GM18520 (cell line): ENCODE results near the gene FLRT1.

Experiments used
- ATAC-seq: cut with Tn5 transposase; IDR thresholded peaks from one replicate; pipeline ENCODE4 v1.9.1; 2021; ENCODE audit not compliant: unreplicated experiment

FLRT1 gene

DNA sequence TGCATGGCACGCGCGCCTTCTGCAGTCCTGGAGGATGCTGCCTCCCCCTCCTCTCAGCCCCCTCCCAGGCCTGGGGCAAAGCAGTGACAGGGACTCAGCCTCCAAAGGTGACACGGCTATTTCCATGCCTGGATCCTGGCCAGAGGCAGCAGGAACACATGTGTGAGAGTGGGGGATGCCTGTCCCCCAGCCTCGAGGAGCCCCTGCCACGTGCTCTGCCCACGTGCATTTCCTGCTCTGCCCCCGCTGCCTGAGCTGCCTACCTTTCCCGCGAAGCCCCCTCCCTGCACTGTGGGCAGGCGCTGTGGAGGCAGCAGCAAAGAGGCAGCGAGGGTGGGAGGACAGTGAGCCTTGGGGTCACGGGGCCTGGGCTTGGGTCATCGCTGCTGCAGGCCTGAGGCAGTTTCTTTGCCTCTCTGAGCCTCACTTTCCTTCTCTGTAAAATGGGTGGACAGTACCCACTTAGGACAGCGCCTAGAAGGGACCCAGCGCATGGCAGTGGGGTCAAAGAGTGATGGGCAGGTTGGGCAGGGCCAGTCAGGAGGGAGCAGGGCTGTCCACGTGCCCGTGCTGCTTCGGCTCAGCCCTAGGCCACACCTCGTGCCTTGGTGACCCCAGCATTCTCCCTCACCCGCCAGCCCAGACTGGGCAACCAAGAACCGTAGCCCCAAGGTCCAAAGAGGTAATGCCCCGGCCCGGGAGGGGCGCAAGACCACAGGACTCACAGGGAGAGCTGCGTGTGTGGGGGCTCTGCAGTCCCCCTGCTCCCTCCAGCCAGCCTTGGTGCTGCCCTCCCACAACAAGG lies 48.6 kb downstream of the FLRT1 start:
- ATAC-seq, result no peak

DNA sequence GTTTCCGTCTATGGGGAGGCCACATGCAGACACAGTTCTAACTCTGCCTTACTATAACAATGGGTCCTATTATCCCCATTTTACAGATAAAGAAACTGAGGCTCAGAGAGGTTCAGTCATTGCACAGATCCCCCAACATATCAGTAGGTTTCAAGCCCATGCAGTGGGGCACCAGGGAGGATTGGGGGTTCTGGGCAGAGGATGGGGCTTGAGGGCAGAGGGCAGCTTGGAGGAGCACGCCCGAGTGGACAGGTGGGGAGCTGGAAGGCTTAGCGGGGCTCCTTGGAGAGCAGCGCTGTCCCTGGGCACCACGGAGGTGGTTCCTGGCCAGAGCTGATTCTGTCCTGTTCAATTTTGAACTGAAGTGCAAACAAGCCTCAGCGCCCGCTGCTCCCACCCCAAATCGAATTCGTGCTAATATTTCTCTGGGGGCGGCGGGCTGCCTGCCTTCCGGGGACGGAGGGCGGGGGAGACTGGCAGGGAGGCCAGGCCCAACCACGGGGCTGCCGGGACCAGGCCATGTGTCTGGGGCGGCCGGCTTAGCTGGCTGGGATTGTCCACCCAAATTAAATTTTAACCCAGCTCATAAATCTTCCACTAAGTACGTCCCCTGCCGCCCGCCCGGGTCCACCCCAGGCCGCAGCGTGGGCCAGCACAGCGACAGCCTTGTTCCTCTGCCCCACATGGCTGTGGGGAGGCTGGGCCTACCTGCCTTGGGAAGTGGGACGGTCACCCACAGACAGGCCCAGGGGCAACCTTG lies 49.4 kb downstream of the FLRT1 start:
- no peak for ATAC-seq
